Body of pancreas (tissue), 4 donors: Measurements from ENCODE around the gene SETBP1.

Experiments
- CTCF ChIP-seq, 7 experiments: fragments of 450-650 bp in 4 of 7; fragments of 200-600 bp in 3 of 7; sonication (generic) in 3 of 7; IDR thresholded peaks; one replicate each; pipeline ENCODE4 v1.5.1; 2016 to 2019; ENCODE audit warnings: antibody characterized with exemption in 7 of 7
- POLR2A ChIP-seq, 3 donors: fragments of 450-650 bp; IDR thresholded peaks; one replicate each; pipeline ENCODE4 v1.6.1; 2016; ENCODE audit warnings: antibody characterized with exemption in 3 of 3, mild to moderate bottlenecking in 2 of 3

- TF ChIP-seq CTCF (IDR thresholded peaks at IDR 0.05): no peak
- TF ChIP-seq POLR2A (IDR thresholded peaks at IDR 0.05): no peak
Measured at GRCh38 chr18:44897816-44898215, 217.1 kb downstream of the SETBP1 start.
